HepG2 (cell line): Measurements from ENCODE around the gene ARSB. TPM values are rescaled to one million over a fixed set of nuclear protein-coding genes. Genes with fewer than 3 reads are reported as not detected.

ENCODE experiments used
- ARNT2 ChIP-seq: sonication (generic); formaldehyde crosslinking; IDR thresholded peaks from 2 replicates; pipeline ENCODE4 v1.8.0; 2022; ENCODE audit warnings: mild to moderate bottlenecking, low read depth, missing genetic modification reagents, moderate library complexity
- BCL6 ChIP-seq: IDR thresholded peaks from 2 replicates; pipeline ENCODE4 v1.6.1; 2016; ENCODE audit warnings: missing genetic modification reagents, missing compliant biosample characterization
- CBFB ChIP-seq: sonication (generic); formaldehyde crosslinking; IDR thresholded peaks from 2 replicates; pipeline ENCODE4 v1.4.0; 2020; ENCODE audit warnings: missing genetic modification reagents
- EEA1 ChIP-seq: sonication (generic); formaldehyde crosslinking; IDR thresholded peaks from 2 replicates; pipeline ENCODE4 v1.5.1; 2020; ENCODE audit warnings: mild to moderate bottlenecking, missing genetic modification reagents, borderline replicate concordance
- FOXP1 ChIP-seq, 2 experiments: fragments of 450-650 bp in 1 of 2; IDR thresholded peaks; 2 replicates each; pipeline ENCODE4 v1.6.1; 2017 to 2018; ENCODE audit warnings: antibody characterized with exemption in 1 of 2
- GTF3A ChIP-seq: sonication (generic); formaldehyde crosslinking; conservative IDR thresholded peaks from 2 replicates; pipeline ENCODE4 v1.4.0; 2020; ENCODE audit warnings: mild to moderate bottlenecking, missing genetic modification reagents
- KIAA2018 ChIP-seq: sonication (generic); formaldehyde crosslinking; IDR thresholded peaks from 2 replicates; pipeline ENCODE4 v1.5.0; 2020; ENCODE audit warnings: mild to moderate bottlenecking, missing genetic modification reagents, borderline replicate concordance
- MED8 ChIP-seq: sonication (generic); formaldehyde crosslinking; IDR thresholded peaks from 2 replicates; pipeline ENCODE4 v1.8.1; 2023; ENCODE audit warnings: mild to moderate bottlenecking, missing genetic modification reagents; ENCODE audit not compliant: insufficient replicate concordance
- MXD1 ChIP-seq: sonication (generic); formaldehyde crosslinking; IDR thresholded peaks from 2 replicates; pipeline ENCODE4 v1.4.0; 2020; ENCODE audit warnings: mild to moderate bottlenecking, missing genetic modification reagents
- NFIB ChIP-seq: sonication (generic); formaldehyde crosslinking; IDR thresholded peaks from 2 replicates; pipeline ENCODE4 v1.9.0; 2021; ENCODE audit warnings: missing genetic modification reagents, mild to moderate bottlenecking, borderline replicate concordance
- POLR2AphosphoS5 ChIP-seq: IDR thresholded peaks from 2 replicates; pipeline ENCODE4 v1.6.1; 2012; ENCODE audit warnings: low read depth, low read length
- POLR2G ChIP-seq: fragments of 200-400 bp; formaldehyde crosslinking; IDR thresholded peaks from 2 replicates; pipeline ENCODE4 v1.6.1; 2018; ENCODE audit warnings: mild to moderate bottlenecking, low read depth, low read length, moderate library complexity
- RFXANK ChIP-seq: IDR thresholded peaks from 2 replicates; pipeline ENCODE4 v1.6.1; 2016
- RFXAP ChIP-seq: sonication (generic); formaldehyde crosslinking; IDR thresholded peaks from 2 replicates; pipeline ENCODE4 v1.4.0; 2020; ENCODE audit warnings: missing genetic modification reagents, borderline replicate concordance
- SOX13 ChIP-seq, 3 experiments: fragments of 450-650 bp in 1 of 3; sonication (generic) in 1 of 3; formaldehyde crosslinking in 1 of 3; IDR thresholded peaks in 2 of 3; conservative IDR thresholded peaks in 1 of 3; 2 replicates each; pipeline versions ENCODE4 v1.5.0 to v1.6.1; 2016 to 2020; ENCODE audit warnings: antibody characterized with exemption in 1 of 3, mild to moderate bottlenecking in 1 of 3, missing compliant biosample characterization in 1 of 3, missing genetic modification reagents in 1 of 3, moderate library complexity in 1 of 3
- ZBTB1 ChIP-seq: sonication (generic); formaldehyde crosslinking; IDR thresholded peaks from 2 replicates; pipeline ENCODE4 v1.4.0; 2020; ENCODE audit warnings: missing genetic modification reagents, borderline replicate concordance
- ZBTB20 ChIP-seq: sonication (generic); formaldehyde crosslinking; IDR thresholded peaks from 2 replicates; pipeline ENCODE4 v1.8.1; 2023; ENCODE audit warnings: missing genetic modification reagents, low read depth, mild to moderate bottlenecking, borderline replicate concordance
- ZFP62 ChIP-seq: sonication (generic); formaldehyde crosslinking; IDR thresholded peaks from 2 replicates; pipeline ENCODE4 v1.4.0; 2020; ENCODE audit warnings: missing genetic modification reagents
- ZNF138 ChIP-seq: sonication (generic); formaldehyde crosslinking; IDR thresholded peaks from 2 replicates; pipeline ENCODE4 v1.5.0; 2020; ENCODE audit warnings: mild to moderate bottlenecking, low read depth, missing genetic modification reagents
- ZNF326 ChIP-seq: sonication (generic); formaldehyde crosslinking; IDR thresholded peaks from 2 replicates; pipeline ENCODE4 v1.4.0; 2020; ENCODE audit warnings: missing genetic modification reagents, borderline replicate concordance
- ZNF781 ChIP-seq: sonication (generic); formaldehyde crosslinking; IDR thresholded peaks from 2 replicates; pipeline ENCODE4 v1.5.1; 2020; ENCODE audit warnings: borderline replicate concordance, mild to moderate bottlenecking, missing genetic modification reagents; ENCODE audit errors: not compliant biosample characterization
- polyA plus RNA-seq, 8 experiments: library from polyadenylated mRNA; depleted of rRNA in 3 of 8; stranded (reverse) in 7 of 8; unstranded in 1 of 8; fragments of >200 nt; fragmentation: Illumina TruSeq in 4 of 8; extraction: Trizol in 4 of 8; gene quantifications; 2 replicates each; pipeline versions ENCODE4 v1.2.1 to v1.2.3, GENCODE V29; 2011 to 2016; ENCODE audit warnings: low read depth in 4 of 8, missing spikeins in 1 of 8, mixed read lengths in 1 of 8; ENCODE audit not compliant: insufficient read depth in 1 of 8
- total RNA-seq, 5 experiments: library from RNA; depleted of rRNA; stranded (reverse); fragments of >200 nt; fragmentation: Illumina TruSeq; extraction: Trizol; gene quantifications; 2 replicates each; pipeline ENCODE4 v1.2.3, GENCODE V29; 2016; ENCODE audit warnings: low read depth in 1 of 5

The ARSB gene
- total and polyA plus RNA-seq, 2 of the 13 experiments (the other 11 are each of a cell fraction or from before 2014, with no cell fraction given): 52.6 to 66.4 TPM

GRCh38 chr5:79030663-79031484, 45.8 kb upstream of the ARSB start (continued):
- TF ChIP-seq SOX13 (IDR thresholded peaks at IDR 0.05) (no peak), SOX13 (CRISPR knock-in tag; conservative IDR thresholded peaks at IDR 0.05 in 1 of 2, IDR thresholded peaks at IDR 0.05 in 1 of 2) (peak in 1 of 2 experiments; percentile 69; a peak in 1 of 4 replicates), ZNF781 (no peak), MED8 (CRISPR knock-in tag) (no peak), ZBTB20 (CRISPR knock-in tag) (no peak), POLR2G (no peak), CBFB (no peak), ARNT2 (CRISPR knock-in tag) (no peak), ZBTB1 (CRISPR knock-in tag) (no peak), POLR2AphosphoS5 (peak; percentile 59; the same call in 1 of the 2 replicates), KIAA2018 (no peak), ZFP62 (CRISPR knock-in tag) (no peak), ZNF326 (CRISPR knock-in tag) (no peak), RFXAP (CRISPR knock-in tag) (no peak), ZNF138 (CRISPR knock-in tag) (no peak), MXD1 (CRISPR knock-in tag) (no peak), NFIB (no peak), EEA1 (CRISPR knock-in tag) (no peak), RFXANK (CRISPR knock-in tag) (no peak), FOXP1 (IDR thresholded peaks at IDR 0.05) (peak; percentile 61; the same call in 1 of the 2 replicates), FOXP1 (CRISPR knock-in tag; IDR thresholded peaks at IDR 0.05) (peak; percentile 83), GTF3A (CRISPR knock-in tag) (no peak), BCL6 (peak; percentile 60)
